ENCODE measurements around the gene MACROD1.

Gene MACROD1

GRCh38 chr11:64035081-64035524, 130.8 kb downstream of the MACROD1 start:
- DNase-seq (ENCODE audit: low spot score) = no peak

- no peak for DNase-seq (ENCODE audit: low spot score)
Measured at GRCh38 chr11:64034411-64034811, 131.5 kb downstream of the MACROD1 start.

- DNase-seq (ENCODE audit: low spot score) = no peak
Measured at GRCh38 chr11:64032050-64032449, 133.9 kb downstream of the MACROD1 start.

GRCh38 chr11:64031001-64031400, 134.9 kb downstream of the MACROD1 start:
- no peak for DNase-seq (ENCODE audit: low spot score)

GRCh38 chr11:64029773-64030172, 136.1 kb downstream of the MACROD1 start:
- DNase-seq (ENCODE audit: low spot score) = no peak

GRCh38 chr11:64028398-64029115, 137.4 kb downstream of the MACROD1 start:
- DNase-seq (ENCODE audit: low spot score) = no peak

- no peak for DNase-seq (ENCODE audit: low spot score)
Measured at GRCh38 chr11:64027651-64028397, 138.1 kb downstream of the MACROD1 start.

GRCh38 chr11:64026575-64027205, 139.2 kb downstream of the MACROD1 start:
- no peak for DNase-seq (ENCODE audit: low spot score)

GRCh38 chr11:64025205-64025604, 140.7 kb downstream of the MACROD1 start:
- no peak for DNase-seq (ENCODE audit: low spot score)

GRCh38 chr11:64023712-64024710, 141.9 kb downstream of the MACROD1 start:
- DNase-seq (ENCODE audit: low spot score) = no peak

- no peak for DNase-seq (ENCODE audit: low spot score)
Measured at GRCh38 chr11:64022125-64022784, 143.7 kb downstream of the MACROD1 start.

- DNase-seq (ENCODE audit: low spot score) = no peak
Measured at GRCh38 chr11:64021757-64022093, 144.2 kb downstream of the MACROD1 start.

GRCh38 chr11:64020976-64021756, 144.7 kb downstream of the MACROD1 start:
- no peak for DNase-seq (ENCODE audit: low spot score)

- DNase-seq (ENCODE audit: low spot score) = no peak
Measured at GRCh38 chr11:64019106-64020037, 146.5 kb downstream of the MACROD1 start.

GRCh38 chr11:64018310-64018709, 147.6 kb downstream of the MACROD1 start:
- no peak for DNase-seq (ENCODE audit: low spot score)

GRCh38 chr11:64017945-64018224, 148.0 kb downstream of the MACROD1 start:
- DNase-seq (ENCODE audit: low spot score) = no peak

GRCh38 chr11:64015935-64016845, 149.7 kb downstream of the MACROD1 start:
- no peak for DNase-seq (ENCODE audit: low spot score)

- no peak for DNase-seq (ENCODE audit: low spot score)
Measured at GRCh38 chr11:64015510-64015909, 150.4 kb downstream of the MACROD1 start.

GRCh38 chr11:64014356-64014755, 151.6 kb downstream of the MACROD1 start:
- no peak for DNase-seq (ENCODE audit: low spot score)

All from kidney capillary endothelial cell (primary cell).